ENCODE data around the gene BSDC1. TPM values are rescaled to one million over a fixed set of nuclear protein-coding genes. Genes with fewer than 3 reads are reported as not detected.

Gene BSDC1
- total RNA-seq, 4 donors from 2014 or later, result 60.6 to 88.7 (median 83.8) TPM

- no peaks in the 10 kb centered on the region for H3K27me3 ChIP-seq
- H3K27ac ChIP-seq, result no peak overlapping the region
- WGBS, 2 donors, result 82 to 89% methylated on average over 13 of the region's 13 CpGs
- H3K36me3 ChIP-seq, result peaks cover 0 to 100% (median 4%) of the 10 kb centered on the region in 3 donors
- H3K4me3 ChIP-seq, result no peak overlapping the region
- TF ChIP-seq POLR2A (IDR thresholded peaks at IDR 0.05) (no peak), EP300 (IDR thresholded peaks at IDR 0.05) (no peak)
- TF ChIP-seq, protein P1, sequence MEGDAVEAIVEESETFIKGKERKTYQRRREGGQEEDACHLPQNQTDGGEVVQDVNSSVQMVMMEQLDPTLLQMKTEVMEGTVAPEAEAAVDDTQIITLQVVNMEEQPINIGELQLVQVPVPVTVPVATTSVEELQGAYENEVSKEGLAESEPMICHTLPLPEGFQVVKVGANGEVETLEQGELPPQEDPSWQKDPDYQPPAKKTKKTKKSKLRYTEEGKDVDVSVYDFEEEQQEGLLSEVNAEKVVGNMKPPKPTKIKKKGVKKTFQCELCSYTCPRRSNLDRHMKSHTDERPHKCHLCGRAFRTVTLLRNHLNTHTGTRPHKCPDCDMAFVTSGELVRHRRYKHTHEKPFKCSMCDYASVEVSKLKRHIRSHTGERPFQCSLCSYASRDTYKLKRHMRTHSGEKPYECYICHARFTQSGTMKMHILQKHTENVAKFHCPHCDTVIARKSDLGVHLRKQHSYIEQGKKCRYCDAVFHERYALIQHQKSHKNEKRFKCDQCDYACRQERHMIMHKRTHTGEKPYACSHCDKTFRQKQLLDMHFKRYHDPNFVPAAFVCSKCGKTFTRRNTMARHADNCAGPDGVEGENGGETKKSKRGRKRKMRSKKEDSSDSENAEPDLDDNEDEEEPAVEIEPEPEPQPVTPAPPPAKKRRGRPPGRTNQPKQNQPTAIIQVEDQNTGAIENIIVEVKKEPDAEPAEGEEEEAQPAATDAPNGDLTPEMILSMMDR (IDR thresholded peaks at IDR 0.05), result no peak
- H3K9me3 ChIP-seq, result no peaks in the 10 kb centered on the region
- no peak for DNase-seq (ENCODE audit: low spot score in 2 of 2)
- peaks cover 0 to 25% (median 3%) of the 10 kb centered on the region in 4 donors for H3K4me1 ChIP-seq
Measured at GRCh38 chr1:32386676-32387392, 7.4 kb downstream of the BSDC1 start.

DNA sequence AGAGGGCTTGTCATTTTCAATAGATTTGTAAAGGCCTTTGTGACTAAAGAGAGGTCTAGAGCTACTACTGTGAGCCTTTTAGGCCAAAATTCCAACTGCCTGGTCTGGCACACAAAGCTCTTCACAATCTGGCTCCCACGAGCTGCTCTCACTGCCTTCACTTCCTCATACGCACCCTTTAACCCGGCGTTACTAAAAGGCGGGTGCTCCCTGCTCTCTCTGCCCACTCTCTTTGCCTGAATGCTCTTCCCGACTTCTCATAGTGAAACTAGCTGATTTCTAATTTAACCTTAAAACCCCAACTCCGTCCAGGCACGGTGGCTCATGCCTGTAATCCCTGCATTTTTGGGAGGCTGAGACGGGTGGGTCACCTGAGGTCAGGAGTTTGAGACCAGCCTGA, 14.2 kb downstream of the BSDC1 start:
- DNase-seq (ENCODE audit: low spot score in 2 of 2), result no peak
- peaks cover 0 to 11% (median 0%) of the 10 kb centered on the region in 4 donors for H3K4me1 ChIP-seq
- peaks cover 2 to 100% (median 35%) of the 10 kb centered on the region in 3 donors for H3K36me3 ChIP-seq
- H3K4me3 ChIP-seq, result no peak overlapping the region
- 56 to 62% methylated on average over 9 of the region's 9 CpGs for WGBS, 2 donors
- H3K27ac ChIP-seq, result peak overlapping the region in 2 of 4 donors; percentile 55 to 70
- TF ChIP-seq, protein P1 (IDR thresholded peaks at IDR 0.05), result no peak
- peak in 1 of 2 donors; percentile 8 for TF ChIP-seq EP300 (IDR thresholded peaks at IDR 0.05)
- H3K27me3 ChIP-seq, result no peaks in the 10 kb centered on the region
- no peaks in the 10 kb centered on the region for H3K9me3 ChIP-seq

DNA sequence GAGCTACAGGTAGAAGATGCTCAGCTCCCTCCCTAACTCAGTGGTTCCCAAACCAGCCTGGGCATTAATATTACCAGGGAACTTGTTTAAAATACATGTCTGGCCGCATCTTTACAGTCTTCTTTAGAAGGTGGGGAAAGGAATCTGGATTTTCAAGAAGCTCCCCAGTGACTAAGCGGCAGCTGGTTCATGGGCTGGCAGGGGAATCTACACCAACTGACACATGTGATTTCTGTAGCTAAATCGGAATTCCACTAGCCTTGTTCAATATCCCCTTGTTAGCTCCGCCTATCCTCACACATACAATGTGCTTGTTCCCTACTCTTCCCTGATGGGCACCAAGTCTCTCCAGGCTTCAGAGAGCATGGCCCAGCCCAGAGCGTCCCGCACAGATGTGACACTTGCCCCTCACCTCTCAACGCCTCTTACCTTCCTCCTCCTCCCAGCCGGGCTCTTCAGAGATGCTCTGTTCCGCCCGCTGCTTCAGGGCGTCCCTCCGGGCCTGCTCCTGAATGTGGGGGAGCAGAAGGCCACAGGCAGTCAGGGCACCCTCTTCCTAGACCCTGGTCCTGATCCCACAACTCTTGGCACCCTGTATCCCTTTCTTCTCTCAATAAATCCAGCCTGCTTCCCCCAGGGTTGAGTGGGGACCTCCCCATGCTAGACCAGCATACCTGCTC, 16.6 kb downstream of the BSDC1 start:
- peaks cover 2 to 100% (median 35%) of the 10 kb centered on the region in 3 donors for H3K36me3 ChIP-seq
- DNase-seq (ENCODE audit: low spot score in 2 of 2), result no peak
- 85 to 92% methylated on average over 12 of the region's 12 CpGs for WGBS, 2 donors
- H3K4me1 ChIP-seq, result peaks cover 0 to 11% (median 0%) of the 10 kb centered on the region in 4 donors
- no peaks in the 10 kb centered on the region for H3K9me3 ChIP-seq
- H3K27me3 ChIP-seq, result no peaks in the 10 kb centered on the region
- no peak overlapping the region for H3K4me3 ChIP-seq
- TF ChIP-seq POLR2A (IDR thresholded peaks at IDR 0.05) (no peak), EP300 (IDR thresholded peaks at IDR 0.05) (no peak)
- TF ChIP-seq, protein P1 (IDR thresholded peaks at IDR 0.05), result no peak
- no peak overlapping the region for H3K27ac ChIP-seq

GRCh38 chr1:32376199-32376598, 18.0 kb downstream of the BSDC1 start:
- WGBS, 2 donors, result 92 to 96% methylated on average over 9 to 11 of the region's 11 CpGs
- Histone ChIP-seq H3K27ac (no peak overlapping the region), H3K4me3 (no peak overlapping the region), H3K9me3 (no peaks in the 10 kb centered on the region), H3K36me3 (peaks cover 2 to 99% (median 27%) of the 10 kb centered on the region in 3 donors), H3K27me3 (no peaks in the 10 kb centered on the region), H3K4me1 (peaks cover 0 to 11% (median 0%) of the 10 kb centered on the region in 4 donors)
- TF ChIP-seq EP300 (IDR thresholded peaks at IDR 0.05) (no peak), POLR2A (IDR thresholded peaks at IDR 0.05) (no peak)
- TF ChIP-seq, protein P1 (IDR thresholded peaks at IDR 0.05), result no peak
- DNase-seq (ENCODE audit: low spot score in 2 of 2), result no peak

- Histone ChIP-seq H3K9me3 (no peaks in the 10 kb centered on the region), H3K27me3 (no peaks in the 10 kb centered on the region), H3K36me3 (peaks cover 2 to 96% (median 21%) of the 10 kb centered on the region in 3 donors), H3K27ac (no peak overlapping the region), H3K4me3 (no peak overlapping the region), H3K4me1 (no peaks in the 10 kb centered on the region)
- no peak for DNase-seq (ENCODE audit: low spot score in 2 of 2)
- no peak for TF ChIP-seq EP300 (IDR thresholded peaks at IDR 0.05)
- TF ChIP-seq POLR2A (IDR thresholded peaks at IDR 0.05), result no peak
- TF ChIP-seq, protein P1 (IDR thresholded peaks at IDR 0.05), result no peak
- 50 to 61% methylated on average over 1 of the region's 1 CpG for WGBS, 2 donors
Measured at GRCh38 chr1:32373996-32374592, 20.1 kb downstream of the BSDC1 start.
